ENCODE data around the gene PITPNC1.

DNA sequence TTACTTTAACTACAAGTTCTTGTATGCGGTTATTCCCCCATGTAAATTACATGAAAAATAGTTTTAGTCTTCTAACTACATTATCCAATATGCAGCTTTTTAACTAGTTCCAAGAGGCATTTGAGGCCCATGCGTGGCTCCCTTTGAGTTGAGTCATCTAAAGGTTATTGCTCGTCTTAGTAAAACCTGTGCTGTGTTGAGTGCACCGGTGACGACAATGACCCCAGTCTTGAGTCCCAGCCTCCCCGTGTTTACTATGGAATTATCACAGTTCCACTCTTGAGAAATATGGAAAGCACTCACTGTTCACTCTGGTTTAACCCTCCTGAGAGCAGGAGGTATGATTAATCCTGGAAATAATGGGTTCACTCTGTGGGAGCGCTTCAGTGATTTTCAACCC, 119.2 kb downstream of the PITPNC1 start:
- TF ChIP-seq POLR2A (IDR thresholded peaks at IDR 0.05), result no peak
- TF ChIP-seq, protein P1, sequence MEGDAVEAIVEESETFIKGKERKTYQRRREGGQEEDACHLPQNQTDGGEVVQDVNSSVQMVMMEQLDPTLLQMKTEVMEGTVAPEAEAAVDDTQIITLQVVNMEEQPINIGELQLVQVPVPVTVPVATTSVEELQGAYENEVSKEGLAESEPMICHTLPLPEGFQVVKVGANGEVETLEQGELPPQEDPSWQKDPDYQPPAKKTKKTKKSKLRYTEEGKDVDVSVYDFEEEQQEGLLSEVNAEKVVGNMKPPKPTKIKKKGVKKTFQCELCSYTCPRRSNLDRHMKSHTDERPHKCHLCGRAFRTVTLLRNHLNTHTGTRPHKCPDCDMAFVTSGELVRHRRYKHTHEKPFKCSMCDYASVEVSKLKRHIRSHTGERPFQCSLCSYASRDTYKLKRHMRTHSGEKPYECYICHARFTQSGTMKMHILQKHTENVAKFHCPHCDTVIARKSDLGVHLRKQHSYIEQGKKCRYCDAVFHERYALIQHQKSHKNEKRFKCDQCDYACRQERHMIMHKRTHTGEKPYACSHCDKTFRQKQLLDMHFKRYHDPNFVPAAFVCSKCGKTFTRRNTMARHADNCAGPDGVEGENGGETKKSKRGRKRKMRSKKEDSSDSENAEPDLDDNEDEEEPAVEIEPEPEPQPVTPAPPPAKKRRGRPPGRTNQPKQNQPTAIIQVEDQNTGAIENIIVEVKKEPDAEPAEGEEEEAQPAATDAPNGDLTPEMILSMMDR (IDR thresholded peaks at IDR 0.05), result no peak

Data from breast epithelium (tissue), 3 donors.